GM19455 (cell line): ENCODE data around the gene TIMM29.
A peak's percentile ranks its signal among the peaks of the same experiment; 100 is the strongest.
"Not testable (repeated sequence)": the region's sequence is repeated elsewhere in the genome, so short reads cannot be mapped to it uniquely, and the experiment has no call there.

ENCODE experiments used
- ATAC-seq: cut with Tn5 transposase; IDR thresholded peaks from one replicate; pipeline ENCODE4 v1.9.1; 2021; ENCODE audit not compliant: unreplicated experiment

TIMM29 gene

DNA sequence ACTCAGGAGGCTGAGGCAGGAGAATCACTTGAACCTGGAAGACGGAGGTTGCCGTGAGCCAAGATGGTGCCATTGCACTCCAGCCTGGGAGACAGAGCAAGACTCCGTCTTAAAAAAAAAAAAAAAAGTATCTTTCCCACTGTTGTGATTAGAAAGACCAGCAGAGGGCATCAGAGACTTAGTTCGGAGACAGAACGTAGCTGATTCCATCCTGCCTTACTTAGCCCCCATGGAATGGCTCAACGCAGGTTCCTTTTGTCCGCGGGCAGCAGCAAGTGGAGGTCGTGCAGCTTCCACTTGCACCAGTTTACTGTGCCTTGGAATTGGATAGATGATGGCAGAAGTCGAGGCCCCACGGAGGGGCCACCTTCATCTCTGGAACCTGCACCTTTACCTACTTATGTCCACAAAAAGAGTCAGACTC, 8.1 kb downstream of the TIMM29 start:
- no peak for ATAC-seq

DNA sequence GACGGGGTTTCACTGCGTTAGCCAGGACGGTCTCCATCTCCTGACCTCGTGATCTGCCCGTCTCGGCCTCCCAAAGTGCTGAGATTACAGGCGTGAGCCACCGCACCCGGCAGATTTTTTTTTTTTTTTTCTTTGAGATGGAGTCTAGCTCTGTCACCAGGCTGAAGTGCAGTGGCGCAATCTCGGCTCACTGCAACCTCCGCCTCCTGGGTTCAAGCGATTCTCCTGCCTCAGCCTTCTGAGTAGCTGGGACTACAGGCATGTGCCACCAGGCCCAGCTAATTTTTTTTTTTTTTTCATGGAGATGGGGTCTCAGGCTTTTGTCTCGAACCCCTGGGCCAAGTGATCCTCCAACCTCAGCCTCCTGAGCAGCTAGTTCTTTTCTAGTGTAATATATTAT, 13.0 kb downstream of the TIMM29 start:
- ATAC-seq: not testable (repeated sequence)

DNA sequence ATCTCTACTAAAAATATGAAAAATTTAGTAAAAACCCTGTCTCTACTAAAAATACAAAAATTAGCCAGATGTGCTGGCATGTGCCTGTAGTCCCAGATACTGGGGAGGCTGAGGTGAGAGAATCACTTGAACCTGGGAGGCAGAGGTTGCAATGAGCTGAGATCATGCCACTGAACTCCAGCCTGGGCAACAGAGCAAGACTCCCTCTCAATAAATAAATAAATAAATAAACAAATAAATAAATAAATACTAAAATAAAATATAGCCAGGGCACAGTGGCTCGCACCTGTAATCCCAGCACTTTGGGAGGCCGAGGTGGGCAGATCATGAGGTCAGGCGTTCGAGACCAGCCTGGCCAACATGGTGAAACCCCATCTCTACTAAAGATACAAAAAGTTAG, 14.8 kb downstream of the TIMM29 start:
- not testable (repeated sequence) for ATAC-seq

DNA sequence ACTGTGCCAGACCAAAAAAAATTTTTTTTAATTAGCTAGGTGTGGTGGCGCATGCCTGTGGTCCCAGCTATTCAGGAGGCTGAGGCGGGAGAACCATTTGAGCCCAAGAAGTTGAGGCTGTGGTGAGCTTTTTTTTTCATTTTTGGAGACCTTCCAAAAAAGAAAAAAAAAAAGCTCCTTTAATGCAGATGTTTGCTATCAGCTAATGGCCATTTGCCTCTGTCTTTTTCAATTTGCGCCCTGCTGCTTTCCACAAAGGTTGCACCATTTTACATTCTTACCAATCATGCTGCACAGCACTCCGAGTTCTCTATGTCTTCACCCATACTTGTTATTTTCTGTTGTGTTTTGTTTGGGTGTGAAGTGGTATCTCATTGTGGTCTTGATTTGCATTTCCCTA, 16.7 kb downstream of the TIMM29 start:
- no peak for ATAC-seq

DNA sequence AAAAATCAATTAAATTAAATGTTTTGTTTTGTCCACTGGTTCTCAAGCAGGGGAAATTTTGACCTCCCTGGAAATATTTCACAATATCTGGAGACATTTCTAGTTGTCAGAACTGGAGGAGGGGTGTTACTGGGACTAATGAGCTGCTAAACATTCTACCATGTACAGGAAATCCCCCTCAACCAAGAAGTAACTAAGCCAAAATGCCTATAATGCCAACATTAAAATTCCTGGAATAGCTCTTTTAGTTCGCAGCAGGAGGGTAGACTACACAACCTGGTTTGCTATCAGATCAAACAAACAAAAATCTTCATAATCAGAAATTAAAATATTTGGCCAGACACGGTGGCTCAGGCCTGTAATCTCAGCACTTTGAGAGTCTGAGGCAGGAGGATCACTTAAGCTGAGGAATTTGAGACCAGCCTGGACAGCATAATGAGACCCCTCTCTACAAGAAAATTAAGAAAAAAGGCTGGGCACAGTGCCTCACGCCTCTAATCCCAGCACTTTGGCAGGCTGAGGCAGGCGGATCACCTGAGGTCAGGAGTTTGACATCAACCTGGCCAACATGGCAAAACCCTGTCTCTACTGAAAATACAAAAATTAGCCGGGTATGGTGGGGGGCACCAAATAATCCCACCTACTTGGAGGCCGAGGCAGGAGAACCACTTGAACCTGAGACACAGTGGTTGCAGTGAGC, 18.5 kb downstream of the TIMM29 start:
- no peak for ATAC-seq

DNA sequence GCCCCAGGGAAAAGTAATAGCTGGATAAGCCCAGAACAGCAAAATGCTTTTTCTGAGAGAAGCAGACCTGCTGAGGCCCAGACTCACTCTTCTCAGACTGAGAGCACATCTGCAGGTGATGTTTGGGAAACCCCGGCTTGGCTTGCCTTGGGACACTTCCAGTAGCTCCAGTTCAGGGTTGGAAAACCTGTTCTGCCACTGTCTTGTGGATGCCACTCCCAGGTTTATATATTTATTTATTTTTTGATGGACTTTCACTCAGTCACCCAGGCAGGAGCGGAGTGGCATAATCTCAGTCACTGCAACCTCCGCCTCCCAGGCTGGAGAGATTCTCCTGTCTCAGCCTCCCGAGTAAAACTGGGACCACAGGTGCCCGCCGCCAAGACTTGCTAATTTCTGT, 24.2 kb downstream of the TIMM29 start:
- no peak for ATAC-seq

DNA sequence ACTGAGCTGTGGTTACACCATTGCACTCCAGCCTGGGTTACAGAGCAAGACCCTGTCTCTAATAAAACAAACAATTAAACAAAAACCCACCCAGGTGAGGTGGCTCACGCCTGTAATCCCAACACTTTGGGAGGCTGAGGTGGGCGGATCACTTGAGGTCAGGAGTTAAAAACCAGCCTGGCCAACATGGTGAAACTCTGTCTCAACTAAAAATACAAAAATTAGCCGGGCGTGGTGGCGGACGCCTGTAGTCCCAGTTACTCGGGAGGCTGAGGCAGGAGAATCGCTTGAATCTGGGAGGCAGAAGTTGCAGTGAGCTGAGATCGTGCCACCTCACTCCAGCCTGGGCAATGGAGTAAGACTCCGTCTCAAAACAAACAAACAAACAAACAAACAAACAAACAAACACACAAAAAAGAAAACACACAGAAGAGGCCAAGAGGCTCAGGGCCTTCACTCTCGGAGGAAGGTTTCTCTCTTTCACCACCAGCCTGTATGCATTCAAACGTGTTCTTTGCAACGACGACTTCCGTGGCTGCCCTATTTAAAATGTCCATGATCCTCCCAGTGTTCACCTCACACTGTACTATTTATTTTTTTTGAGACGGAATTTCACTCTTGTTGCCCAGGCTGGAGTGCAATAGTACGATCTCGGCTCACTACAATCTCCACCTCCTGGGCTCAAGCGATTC, 30.8 kb downstream of the TIMM29 start:
- ATAC-seq: not testable (repeated sequence)

DNA sequence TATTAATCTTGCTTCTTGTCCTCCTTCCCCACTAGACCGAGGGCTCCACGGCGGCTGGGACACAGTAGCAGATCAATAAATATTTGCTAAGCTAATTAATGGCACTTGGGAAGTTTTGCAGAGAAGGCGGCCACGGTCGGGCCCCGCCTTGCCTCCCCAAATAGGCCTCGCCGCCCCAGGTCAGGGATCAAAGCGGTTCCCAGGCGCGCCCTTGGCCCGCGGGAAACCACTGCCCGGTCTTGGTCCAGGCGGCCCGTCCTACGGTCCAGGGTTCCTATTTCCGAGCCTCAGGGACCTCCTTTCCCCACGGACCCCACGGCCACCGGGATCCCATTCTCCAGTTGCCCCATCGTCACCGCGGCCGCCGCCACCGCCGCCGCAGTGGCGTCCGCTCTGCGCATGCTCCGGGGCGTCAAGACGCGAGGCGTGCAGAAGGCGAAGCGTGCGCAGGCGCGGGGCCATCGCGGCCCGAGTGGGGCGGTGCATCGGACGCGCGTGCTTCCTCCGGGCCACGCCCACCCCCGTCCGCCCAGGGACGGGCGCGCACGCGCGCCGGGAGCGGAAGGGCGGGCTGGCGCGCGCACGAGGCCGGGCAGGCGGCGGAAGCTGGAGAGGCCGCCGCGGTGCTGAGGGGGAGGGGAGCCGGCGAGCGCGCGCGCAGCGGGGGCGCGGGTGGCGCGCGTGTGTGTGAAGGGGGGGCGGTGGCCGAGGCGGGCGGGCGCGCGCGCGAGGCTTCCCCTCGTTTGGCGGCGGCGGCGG, 31.9 kb downstream of the TIMM29 start, which contains the start of gene SMARCA4:
SMARCA4 (plus strand) TSS at position 717 of the 759 bp plus-strand sequence. CDS start 23,122 bp downstream, outside the sequence.
- ATAC-seq: peak; percentile 68

DNA sequence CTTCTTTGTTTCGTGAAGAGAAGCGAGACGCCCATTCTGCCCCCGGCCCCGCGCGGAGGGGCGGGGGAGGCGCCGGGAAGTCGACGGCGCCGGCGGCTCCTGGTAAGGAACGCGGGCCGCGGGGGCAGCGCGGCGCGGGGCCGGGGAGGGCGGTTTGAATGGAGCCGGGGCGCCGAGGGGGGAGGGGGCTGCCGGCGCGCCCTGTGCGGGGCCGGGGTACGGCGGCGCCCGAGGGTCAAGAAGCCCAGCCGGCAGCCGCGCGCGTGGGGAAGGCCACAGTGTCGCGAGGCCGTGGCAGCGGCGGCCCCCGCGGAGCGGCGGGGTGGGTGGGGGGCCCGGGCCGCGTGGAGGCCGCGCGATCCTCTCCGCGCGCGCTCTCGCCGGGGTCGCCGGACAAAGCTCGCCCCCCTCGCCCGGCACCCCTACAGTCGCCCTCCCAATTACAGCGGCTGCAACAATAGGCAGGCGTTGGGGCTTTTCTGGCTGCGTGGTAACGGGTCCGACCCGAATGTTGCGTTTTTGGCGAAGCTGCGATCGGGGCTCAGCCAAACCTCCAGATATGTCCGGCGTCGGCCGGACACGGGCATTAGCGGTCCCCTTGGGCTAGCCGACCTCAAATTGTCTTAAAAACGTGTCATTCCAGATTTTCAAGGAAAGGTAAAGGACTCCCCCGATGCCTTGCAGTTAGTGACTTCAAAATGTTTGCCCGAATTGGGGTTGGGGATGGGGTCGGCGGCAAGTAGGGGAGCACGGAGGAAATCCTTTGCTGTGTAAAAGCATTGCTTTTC, 32.7 kb downstream of the TIMM29 start:
- peak; percentile 32 for ATAC-seq

DNA sequence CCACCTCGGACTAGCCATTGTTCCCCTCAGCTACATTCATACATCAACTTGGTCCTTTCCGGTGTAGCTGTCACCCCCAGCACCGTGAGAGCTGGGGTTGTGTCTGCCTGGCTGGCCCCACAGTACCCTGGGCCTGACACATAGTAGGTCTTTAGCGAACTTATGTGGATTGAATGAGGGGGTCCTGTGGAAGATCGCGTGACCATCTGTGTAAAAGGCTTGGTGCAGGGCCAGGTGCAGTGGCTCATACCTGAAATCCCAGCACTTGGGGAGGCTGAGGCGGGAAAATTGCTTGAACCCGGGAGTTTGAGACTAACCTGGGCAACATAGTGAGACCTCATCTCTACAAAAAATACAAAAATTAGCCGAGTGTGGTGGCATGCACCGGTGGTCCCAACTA, 34.3 kb downstream of the TIMM29 start:
- ATAC-seq: no peak

DNA sequence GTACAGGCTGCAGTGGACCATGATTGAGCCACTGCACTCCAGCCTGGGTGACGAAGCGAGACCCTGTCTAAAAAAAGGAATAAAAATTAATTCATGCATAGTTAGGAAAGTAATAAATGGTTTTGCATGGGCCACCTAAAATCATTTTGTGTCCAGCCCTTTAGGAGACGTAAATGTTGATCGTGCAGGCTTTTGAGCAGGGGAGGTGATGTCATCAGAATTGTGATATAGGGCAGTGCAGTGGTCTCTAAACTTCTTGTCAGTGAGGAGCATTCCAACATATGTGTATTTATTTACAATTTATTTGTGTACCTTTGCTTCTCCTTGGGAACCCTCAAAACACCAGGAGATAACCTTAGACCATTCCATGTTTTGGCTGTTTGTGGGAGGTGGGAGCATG, 35.3 kb downstream of the TIMM29 start:
- no peak for ATAC-seq

DNA sequence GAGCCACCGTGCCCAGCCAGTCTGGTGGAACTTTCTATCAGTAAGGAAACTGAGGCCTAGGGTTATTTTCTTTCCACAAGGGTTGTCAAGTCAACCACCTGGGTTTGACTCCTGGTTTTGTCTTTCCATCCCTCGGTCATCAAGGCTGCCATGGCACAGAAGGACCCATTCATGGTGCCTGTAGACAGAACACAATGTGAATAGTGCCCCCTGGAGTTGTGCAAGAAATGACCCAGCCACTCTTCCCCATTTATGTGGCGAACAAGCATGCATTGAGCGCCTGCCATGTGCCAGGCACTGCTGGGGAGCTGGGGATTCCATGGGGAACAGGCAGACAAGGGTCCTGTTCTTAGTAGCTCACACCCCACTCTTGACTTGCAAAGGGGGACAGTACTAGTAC, 36.3 kb downstream of the TIMM29 start:
- ATAC-seq: no peak

DNA sequence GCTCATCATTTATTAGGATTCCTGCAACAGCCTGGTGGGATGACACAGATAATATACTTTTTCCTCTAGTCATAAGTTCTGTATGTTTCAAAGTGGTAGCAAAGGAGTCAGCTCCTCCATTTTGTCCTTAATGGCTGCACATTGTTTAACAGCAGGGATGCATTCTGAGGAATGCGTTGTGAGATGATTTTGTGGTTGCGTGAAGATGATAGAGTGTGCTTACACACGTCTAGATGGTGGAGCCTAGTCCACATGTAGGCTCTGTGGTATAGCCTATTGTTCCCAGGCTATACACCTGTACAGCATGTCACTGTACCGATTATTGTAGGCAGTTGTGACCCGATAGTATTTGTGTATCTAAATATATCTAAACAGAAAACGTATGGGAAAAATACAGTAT, 36.8 kb downstream of the TIMM29 start:
- ATAC-seq: no peak

DNA sequence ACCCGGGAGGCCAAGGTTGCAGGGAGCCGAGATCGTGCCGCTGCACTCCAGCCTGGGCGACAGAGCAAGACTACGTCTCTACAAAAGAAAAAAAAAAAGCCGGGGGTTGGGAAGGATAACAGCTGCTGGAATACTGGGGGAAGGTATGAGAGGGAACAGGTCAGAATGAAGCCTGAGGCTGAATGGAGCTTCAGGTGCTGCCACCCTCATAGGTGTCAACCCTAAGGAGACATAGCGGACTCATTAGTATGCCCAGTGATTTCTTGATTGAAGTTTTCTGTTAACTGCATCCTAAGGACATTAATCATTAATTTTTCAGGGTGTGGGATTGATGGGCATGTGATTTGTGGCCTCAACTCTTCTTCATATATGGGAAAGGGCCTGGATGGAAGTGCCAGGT, 38.2 kb downstream of the TIMM29 start:
- no peak for ATAC-seq

DNA sequence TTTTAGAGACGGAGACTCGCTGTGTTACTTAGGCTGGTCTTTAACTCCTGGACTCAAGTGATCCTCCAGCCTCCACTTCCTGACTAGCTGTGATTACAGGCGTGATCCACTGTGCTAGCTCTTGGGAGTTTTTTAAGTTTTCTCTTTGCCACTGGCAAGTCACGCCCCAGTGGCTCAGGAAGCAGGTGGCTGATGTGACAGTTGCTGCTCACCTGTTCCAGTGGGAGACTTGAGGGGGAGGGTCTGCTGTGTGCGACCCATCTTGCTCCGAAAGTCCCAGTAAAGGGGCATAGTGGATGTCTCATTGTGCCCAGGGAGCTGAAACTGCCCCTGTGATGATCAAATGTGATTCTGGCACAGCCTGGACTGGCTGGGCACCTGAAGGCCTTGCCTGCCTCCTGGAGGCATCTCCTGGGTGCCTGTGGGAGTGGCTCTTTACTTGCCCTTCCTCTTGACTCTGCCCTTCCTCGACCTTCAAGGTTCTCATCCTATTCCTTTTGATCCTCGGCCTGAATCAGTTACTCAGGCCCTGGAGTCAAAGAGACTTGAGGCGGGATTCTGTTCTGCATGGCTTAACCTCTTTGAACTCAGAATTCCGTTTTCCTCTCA, 40.0 kb downstream of the TIMM29 start:
- no peak for ATAC-seq

DNA sequence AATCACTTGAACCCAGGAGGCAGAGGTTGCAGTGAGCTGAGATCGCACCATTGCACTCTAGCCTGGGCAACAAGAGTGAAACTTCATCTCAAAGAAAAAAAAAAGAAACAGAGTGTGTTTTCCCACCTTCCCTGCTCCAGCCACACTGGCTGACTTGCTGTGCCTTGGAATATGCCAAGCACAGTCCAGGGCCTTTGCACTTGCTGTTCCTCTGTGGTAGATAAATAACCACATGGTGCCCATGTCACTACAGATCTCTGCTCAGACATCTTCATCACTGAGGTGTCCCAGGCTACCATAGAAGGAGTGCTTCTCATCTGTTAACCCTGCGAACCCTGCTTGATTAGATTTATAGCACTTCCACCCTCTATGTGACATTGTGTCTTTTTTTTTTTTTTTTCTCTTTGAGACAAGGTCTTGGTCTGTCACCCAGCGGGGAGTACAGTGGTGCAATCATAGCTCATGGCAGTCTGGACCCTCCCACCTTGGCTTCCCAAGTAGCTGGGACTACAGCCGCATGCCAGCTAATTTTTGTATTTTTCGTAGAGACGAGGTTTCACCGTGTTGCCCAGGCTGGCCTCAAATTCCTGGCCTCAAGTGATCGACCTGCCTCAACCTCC, 42.6 kb downstream of the TIMM29 start:
- ATAC-seq: no peak

DNA sequence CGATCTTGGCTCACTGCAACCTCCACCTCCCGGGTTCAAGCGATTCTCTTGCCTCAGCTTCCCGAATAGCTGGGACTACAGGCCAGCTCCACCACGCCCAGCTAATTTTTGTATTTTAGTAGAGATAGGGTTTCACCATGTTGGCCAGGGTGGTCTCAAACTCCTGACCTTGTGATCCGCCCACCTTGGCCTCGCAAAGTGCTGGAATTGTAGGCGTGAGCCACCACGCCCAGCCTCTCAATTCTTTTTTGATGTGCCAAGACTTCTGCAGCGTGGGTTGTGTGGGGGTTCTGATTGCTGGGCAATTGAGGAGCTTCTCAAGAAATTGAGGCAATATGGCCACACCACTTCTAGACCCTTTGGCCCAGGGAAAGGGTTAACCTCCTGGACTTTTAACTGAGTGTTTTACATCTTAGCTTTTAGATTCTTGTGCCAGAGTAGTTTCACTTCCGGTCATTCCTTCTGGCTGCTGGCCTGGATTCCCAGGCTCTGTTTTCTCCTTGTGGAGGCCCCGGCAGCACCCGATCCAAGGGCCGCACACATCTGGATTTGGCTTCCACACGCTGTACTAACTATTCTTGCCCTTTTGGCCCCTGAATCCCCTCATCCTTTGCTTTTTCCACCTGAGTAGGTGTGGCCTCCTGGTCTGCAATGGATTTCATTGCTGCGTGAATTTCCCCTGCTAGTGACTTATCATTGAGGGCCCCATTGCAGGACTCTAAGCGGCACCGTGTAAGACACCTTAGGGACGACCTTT, 46.9 kb downstream of the TIMM29 start:
- ATAC-seq: no peak

DNA sequence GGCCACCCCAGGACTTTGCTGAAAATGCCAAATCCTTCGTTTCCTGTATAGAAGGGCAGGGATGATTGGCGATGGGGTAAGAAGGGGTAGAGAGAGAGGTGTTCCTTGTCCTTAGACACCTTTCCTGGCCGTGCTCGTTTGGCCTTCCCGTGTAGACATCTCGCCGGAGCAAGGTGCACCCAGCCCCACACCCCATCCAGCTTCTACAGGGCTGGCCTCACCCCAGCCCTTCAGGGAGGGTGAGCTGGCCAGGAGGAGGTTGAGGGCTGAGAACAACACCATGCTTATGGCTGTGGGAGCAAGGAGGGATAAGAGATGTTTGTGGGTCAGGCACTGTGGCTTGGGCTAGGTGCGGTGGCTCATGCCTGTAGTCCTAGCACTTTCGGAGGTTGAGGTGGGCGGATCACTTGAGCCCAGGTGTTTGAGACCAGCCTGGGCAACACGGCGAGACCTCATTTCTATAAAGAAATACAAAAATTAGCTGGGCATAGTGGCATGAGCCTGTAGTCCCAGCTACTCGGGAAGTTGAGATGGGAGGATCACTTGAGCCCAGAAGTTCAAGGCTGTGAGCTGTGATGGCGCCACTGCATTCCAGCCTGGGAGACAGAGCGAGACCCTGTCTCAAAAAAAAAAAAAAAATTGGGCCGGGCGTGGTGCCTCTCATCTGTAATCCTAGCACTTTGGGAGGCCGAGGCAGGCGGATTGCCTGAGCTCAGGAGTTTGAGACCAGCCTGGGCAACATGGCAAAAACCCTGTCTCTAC, 47.7 kb downstream of the TIMM29 start:
- ATAC-seq: no peak

DNA sequence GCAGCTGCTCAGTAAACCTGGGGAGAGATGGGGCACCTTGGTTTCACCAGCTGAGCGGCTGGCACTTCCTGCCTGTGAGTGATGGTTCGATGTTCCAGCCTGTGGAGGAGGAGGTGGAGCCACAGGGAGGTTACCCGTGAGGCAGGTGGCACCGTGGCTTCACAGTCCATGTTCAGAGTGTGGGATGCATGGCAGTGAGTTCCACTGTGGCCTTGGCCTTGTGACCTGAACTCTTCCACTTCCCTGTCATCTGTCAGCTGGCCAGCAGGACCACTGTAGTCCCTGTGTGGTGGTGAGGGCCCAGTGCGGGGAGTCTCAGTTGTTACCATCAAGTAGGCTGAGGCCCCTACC, 49.1 kb downstream of the TIMM29 start:
- no peak for ATAC-seq
